T-helper 2 cell treated with Interferon-gamma antibody and Interleukin-4, amounts not matched to agents 100 ng/mL and 5 ng/mL, for 36 hours (primary cell): ENCODE results near the gene MAST3. TPM values are rescaled to one million over a fixed set of nuclear protein-coding genes. Genes with fewer than 3 reads are reported as not detected.
"Not testable (repeated sequence)": the region's sequence is repeated elsewhere in the genome, so short reads cannot be mapped to it uniquely, and the experiment has no call there.

Experiments used
- intact Hi-C: fragments of 100-400 bp; cut with micrococcal nuclease; formaldehyde crosslinking; loops from one replicate; pipeline ENCODE4 v1.15.1; 2023
- total RNA-seq: library from RNA; stranded (reverse); gene quantifications from 2 replicates; pipeline ENCODE4 v1.2.3, GENCODE V29; 2022

The MAST3 gene
- total RNA-seq, 1 donor from 2014 or later = 22.5 TPM

GRCh38 chr19:18156841-18157464 is 59.4 kb downstream of the MAST3 start:
- intact Hi-C loops = no loop called here

DNA sequence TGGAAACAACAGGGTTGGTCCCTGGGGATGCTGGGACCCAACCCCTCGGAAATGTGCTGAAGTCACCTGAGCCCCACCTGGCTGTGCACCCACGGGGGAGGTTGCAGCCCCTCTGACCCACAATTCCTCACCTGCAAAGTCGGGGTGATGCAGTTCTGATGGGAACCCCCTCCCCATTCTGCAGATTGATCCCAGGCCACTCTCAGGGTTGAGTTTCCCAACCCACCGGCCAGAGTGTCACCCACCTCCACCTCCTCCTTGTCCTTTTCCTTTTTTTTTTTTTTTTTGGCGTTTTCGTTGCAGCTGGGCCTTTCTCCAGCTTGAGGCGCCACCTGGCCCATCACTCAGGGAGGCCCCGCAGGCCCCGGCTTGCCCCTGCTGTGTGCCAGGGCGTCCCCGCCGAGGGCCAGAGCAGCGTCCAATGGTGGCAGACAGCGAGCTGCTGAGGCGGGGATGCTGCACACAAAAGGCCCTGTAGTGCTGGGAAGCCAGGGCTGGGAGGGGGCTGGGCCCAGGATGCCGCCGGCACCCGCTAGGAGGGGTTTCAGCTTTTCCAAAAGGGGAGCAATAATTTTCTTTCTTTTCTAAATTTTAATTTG is 60.0 kb downstream of the MAST3 start:
- intact Hi-C loops = no loop called here

DNA sequence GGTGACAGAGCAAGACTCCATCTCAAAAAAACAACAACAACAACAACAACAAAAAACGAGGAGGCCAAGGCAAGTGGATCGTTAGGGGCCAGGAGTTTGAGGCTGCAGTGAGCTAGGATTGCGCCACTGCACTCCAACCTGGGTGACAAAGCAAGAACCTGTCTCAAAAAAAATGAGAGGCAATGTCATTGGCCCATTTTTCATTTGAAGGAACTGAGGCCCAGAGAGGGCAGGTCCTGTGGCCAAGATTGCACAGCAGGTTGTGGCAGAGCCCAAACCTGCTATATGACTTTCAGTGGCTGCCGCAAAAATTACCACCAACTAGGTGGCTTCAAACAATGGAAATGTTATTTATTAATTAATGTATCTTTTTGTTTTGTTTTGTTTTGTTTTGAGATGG is 60.9 kb downstream of the MAST3 start:
- intact Hi-C loops = no loop called here

GRCh38 chr19:18159059-18159616 is 61.6 kb downstream of the MAST3 start:
- intact Hi-C loops = not testable (repeated sequence)

DNA sequence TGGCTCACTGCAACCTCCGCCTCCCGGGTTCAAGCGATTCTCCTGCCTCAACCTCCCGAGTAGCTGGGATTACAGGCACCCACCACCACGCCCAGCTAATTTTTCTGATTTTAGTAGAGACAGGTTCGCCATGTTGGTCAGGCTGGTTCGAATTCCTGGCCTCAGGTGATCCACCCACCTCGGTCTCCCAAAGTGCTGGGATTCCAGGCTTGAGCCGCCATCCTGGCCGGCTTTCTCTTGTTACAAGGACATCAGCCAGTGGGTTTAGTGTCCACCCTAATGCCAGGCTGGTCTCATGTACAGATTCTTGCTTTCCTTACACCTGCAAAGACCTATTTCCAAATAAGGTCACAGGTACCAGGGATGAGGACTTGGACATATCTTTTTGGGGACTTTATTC is 62.2 kb downstream of the MAST3 start:
- intact Hi-C loops = no loop called here

- intact Hi-C loops = no loop called here
Observed at GRCh38 chr19:18160493-18160970, 63.0 kb downstream of the MAST3 start.

GRCh38 chr19:18160971-18161635 is 63.5 kb downstream of the MAST3 start:
- intact Hi-C loops = loop anchor here (1.0 kb wide), 1 partner anchor 9 kb away; no protein-coding TSS in a partner anchor

DNA sequence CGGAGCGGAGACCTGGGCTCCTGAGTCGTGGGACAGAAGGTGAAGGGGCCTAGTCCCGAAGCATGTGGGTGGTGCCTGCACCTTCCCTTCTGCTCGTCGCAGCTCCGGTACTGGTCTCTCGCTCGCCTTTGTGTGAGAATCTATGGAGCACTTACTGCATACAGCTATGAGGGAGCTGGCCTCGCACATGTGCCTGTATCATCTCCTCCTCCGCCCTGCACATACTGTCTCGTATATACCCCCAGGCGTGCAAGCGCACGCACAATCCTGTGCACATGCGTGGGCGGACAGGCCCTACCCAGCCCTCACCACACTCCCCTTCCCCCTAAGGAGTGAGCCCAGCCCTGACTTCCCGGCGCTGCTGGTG is 64.0 kb downstream of the MAST3 start:
- intact Hi-C loops = loop anchor here (1.0 kb wide), 1 partner anchor 9 kb away; no protein-coding TSS in a partner anchor

DNA sequence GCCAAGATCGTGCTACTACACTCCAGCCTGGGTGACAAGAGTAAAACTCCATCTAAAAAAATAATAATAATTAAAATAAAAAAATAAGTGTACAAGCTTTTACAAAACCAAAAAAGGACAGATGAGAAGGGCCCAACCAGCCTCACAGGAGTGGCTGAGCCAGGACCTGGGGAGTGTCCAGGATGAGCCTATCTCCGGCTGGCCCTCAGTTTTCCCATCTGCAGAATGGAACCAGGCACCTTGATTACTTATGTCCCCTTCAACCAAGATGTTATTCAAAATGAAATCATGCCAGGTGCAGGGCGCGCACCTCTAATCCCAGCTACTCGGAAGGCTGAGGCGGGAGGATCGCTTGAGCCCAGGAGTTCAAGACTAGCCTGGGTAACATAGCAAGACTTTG is 66.5 kb downstream of the MAST3 start:
- intact Hi-C loops = no loop called here

- intact Hi-C loops = no loop called here
Observed at GRCh38 chr19:18165794-18166544, 68.4 kb downstream of the MAST3 start.

DNA sequence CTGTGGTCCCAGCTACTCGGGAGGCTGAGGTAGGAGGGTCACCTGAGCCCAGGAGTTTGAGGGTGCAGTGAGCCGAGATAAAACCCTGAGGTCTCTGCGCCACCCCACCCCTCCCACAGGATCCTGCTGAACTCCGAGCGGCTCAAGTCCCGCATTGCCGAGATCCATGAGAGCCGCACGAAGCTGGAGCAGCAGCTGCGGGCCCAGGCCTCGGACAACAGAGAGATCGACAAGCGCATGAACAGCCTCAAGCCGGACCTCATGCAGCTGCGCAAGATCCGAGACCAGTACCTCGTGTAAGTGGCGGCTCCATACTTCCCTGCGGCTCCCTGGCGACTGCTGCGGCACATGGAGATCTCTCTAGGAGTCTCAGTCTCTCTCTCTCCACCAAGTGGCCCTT is 69.4 kb downstream of the MAST3 start:
- intact Hi-C loops = no loop called here

- intact Hi-C loops = loop anchor here (1.0 kb wide), 1 partner anchor 55 kb away; no protein-coding TSS in a partner anchor
Observed at GRCh38 chr19:18167975-18168645, 70.5 kb downstream of the MAST3 start.

DNA sequence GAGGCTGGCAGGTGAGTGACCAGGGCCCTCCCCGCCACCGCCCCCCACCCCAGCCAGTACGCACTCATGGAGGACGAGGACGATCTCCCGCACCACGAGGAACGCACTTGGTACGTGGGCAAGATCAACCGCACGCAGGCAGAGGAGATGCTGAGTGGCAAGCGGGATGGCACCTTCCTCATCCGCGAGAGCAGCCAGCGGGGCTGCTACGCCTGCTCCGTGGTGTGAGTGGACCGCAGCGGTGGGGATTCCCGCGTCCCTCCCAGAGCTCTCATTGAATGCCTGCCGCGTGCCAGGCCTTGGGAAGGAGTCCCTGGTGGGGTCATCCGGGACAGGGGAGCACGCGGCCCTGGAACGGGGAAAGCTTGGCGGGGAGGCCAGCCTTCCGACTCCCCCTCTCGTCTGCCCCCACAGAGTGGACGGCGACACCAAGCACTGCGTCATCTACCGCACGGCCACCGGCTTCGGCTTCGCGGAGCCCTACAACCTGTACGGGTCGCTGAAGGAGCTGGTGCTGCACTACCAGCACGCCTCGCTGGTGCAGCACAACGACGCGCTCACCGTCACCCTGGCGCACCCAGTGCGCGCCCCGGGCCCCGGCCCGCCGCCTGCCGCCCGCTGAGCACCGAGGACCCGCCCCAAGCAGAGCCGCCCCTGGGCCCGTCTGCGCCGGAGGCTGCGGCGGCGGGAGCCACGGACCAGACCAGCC is 71.2 kb downstream of the MAST3 start:
- intact Hi-C loops = loop anchor here (1.0 kb wide), 1 partner anchor 56 kb away; no protein-coding TSS in a partner anchor

DNA sequence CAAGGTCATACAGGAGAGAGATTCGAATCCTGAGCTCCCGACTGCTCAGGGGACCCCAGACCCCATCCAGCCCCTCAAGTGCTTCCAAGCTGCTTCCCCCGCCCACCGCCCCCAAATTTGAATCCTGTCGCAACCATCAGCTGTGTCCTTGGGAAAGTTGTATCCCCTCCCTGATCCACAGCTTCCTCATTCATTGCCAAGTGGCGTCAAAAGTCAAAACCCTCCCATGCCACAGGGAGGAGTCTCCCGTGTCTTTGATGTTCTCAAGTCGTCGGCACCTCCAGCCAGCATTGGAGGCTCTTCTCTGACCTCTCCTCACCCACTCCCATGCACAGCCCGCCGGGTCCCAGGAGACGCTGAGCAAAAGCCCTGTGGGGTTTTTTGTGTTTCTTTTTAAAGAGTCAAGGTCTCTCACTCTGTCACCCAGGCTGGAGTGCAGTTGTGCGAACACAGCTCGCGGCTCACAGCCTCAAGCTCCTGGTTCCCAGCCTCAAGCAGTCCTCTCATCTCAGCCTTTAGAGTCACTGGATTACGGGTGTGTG is 73.2 kb downstream of the MAST3 start:
- intact Hi-C loops = no loop called here

- intact Hi-C loops = no loop called here
Observed at GRCh38 chr19:18171605-18172327, 74.2 kb downstream of the MAST3 start.

- intact Hi-C loops = no loop called here
Observed at GRCh38 chr19:18172331-18173053, 74.9 kb downstream of the MAST3 start.

DNA sequence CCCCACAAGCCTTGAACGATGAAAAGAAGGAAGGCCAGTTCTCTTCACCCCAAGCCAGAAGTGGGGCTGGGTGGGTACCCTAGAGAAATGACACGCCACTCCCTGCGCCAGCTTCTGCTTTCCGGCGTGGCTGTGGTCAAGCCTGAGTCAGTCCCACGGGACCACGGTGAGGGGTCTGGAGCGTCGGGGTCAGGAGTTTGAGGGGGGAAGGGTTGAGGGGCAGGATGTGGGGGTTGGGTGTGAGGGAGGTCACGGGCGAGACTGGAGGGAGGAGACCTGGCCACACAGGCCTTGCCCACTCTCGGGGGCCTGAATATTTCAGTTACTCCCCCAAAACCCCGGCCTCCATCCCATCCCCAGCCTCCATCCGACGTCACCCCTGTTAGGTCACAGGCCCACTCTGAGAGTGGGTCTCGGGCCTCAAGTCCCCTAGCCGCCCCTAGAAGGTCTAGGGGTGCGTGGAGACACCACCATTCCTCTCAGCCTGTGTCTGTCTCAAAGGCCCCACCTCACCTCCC is 75.5 kb downstream of the MAST3 start:
- intact Hi-C loops = no loop called here

DNA sequence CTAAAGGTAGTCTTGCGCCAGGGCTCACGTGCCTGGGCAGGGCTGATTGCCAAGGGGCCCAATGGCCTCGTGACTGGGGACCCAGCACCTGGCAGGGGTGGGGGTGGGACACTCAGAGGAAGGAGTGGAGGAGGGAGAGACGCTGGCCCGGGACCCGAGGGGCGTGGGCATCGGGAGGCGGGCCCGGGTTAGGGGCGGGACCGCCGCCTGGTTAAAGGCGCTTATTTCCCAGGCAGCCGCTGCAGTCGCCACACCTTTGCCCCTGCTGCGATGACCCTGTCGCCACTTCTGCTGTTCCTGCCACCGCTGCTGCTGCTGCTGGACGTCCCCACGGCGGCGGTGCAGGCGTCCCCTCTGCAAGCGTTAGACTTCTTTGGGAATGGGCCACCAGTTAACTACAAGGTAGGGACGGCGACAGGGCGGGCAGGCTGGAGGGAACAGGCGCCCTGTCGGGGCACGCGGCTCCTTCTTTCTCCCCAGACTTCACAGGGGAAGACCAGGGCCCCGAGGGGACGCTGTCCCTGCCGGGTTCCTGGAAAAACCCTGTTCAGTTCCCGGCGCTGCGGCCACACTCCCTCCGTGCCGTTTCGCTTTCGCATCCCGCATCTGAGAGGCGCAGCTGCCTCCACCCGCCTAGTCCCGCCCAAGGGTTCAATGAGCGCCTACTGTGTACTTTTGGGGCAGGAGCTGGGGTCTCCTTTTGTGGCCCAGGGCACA is 76.2 kb downstream of the MAST3 start, which contains the start of gene IFI30:
Gene IFI30, plus strand, starts transcription at position 242 of the 717 bp plus-strand sequence. Its CDS starts 29 bp downstream, at position 271.
- intact Hi-C loops = no loop called here
